ENCODE data around the gene KCNMA1.
A peak's percentile ranks its signal among the peaks of the same experiment; 100 is the strongest.

KCNMA1 gene

GRCh38 chr10:77606751-77607150 is 30.9 kb downstream of the KCNMA1 start:
- DNase-seq (ENCODE audit: low read depth) = no peak
- H3K4me3 ChIP-seq (ENCODE audit: low read depth, low read length) = no peak overlapping the region
- no peak for TF ChIP-seq CTCF (IDR thresholded peaks at IDR 0.05; ENCODE audit: insufficient read depth, low read depth, low read length, missing control alignments)

GRCh38 chr10:77605466-77605865 is 32.1 kb downstream of the KCNMA1 start:
- no peak for DNase-seq (ENCODE audit: low read depth)
- no peak overlapping the region for H3K4me3 ChIP-seq (ENCODE audit: low read depth, low read length)
- no peak for TF ChIP-seq CTCF (IDR thresholded peaks at IDR 0.05; ENCODE audit: insufficient read depth, low read depth, low read length, missing control alignments)

GRCh38 chr10:77604941-77605351 is 32.7 kb downstream of the KCNMA1 start:
- no peak for DNase-seq (ENCODE audit: low read depth)
- TF ChIP-seq CTCF (IDR thresholded peaks at IDR 0.05; ENCODE audit: insufficient read depth, low read depth, low read length, missing control alignments) = no peak

GRCh38 chr10:77604063-77604462 is 33.5 kb downstream of the KCNMA1 start:
- DNase-seq (ENCODE audit: low read depth) = peak; percentile 24
- no peak for TF ChIP-seq CTCF (IDR thresholded peaks at IDR 0.05; ENCODE audit: insufficient read depth, low read depth, low read length, missing control alignments)
- H3K4me3 ChIP-seq (ENCODE audit: low read depth, low read length) = no peak overlapping the region

More at GRCh38 chr10:77604941-77605351, 32.7 kb downstream of the KCNMA1 start:
- H3K4me3 ChIP-seq (ENCODE audit: low read depth, low read length) = no peak overlapping the region

- H3K4me3 ChIP-seq (ENCODE audit: low read depth, low read length) = no peak overlapping the region
- TF ChIP-seq CTCF (IDR thresholded peaks at IDR 0.05; ENCODE audit: insufficient read depth, low read depth, low read length, missing control alignments) = no peak
Measured at GRCh38 chr10:77603534-77603927, 34.1 kb downstream of the KCNMA1 start.

GRCh38 chr10:77602913-77603533 is 34.6 kb downstream of the KCNMA1 start:
- DNase-seq (ENCODE audit: low read depth) = no peak
- no peak overlapping the region for H3K4me3 ChIP-seq (ENCODE audit: low read depth, low read length)
- TF ChIP-seq CTCF (IDR thresholded peaks at IDR 0.05; ENCODE audit: insufficient read depth, low read depth, low read length, missing control alignments) = no peak

More at GRCh38 chr10:77603534-77603927, 34.1 kb downstream of the KCNMA1 start:
- DNase-seq (ENCODE audit: low read depth) = peak; percentile 42

Data from GM12865 (cell line).